HG02610 (cell line): ENCODE results near the gene SLC13A4.
"Not testable (repeated sequence)": the region's sequence is repeated elsewhere in the genome, so short reads cannot be mapped to it uniquely, and the experiment has no call there.

Source experiments
- ATAC-seq: cut with Tn5 transposase; IDR thresholded peaks from one replicate; pipeline ENCODE4 v1.9.1; 2021; ENCODE audit warnings: mild to moderate bottlenecking, moderate library complexity; ENCODE audit not compliant: unreplicated experiment

Gene SLC13A4

DNA sequence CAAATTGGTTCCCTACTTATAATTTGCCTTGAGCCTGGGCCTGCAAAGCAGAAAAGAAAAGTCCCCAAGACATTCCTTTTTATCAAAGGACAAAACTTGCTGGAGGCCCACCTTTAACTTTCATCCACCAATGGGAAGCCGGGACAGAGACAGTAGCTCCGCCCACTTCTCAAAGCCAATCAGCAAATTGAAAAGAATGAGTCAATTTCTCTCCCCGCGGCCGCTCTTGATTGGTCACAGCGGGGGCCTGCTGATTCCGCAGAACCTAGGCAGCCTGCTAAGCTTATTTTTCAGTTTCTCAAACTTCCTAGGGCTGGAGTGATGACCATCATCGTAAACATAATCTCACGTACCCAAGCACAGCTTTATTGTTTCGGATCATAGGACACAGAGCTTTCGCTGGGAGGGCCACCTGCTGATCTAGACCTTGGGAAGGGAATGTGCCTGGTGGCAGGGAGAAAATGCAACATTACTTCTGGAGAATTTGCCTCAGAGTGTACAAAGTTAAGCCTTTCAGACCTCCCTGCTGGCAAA lies at the start of gene SLC13A4:
SLC13A4 (minus strand) TSS at position 51 of the 534 bp plus-strand sequence. CDS start 690 bp downstream, outside the sequence.
- no peak for ATAC-seq

- not testable (repeated sequence) for ATAC-seq
Measured at GRCh38 chr7:135775915-135776314, 47.9 kb upstream of the SLC13A4 start.

GRCh38 chr7:135775230-135775629 lies 47.2 kb upstream of the SLC13A4 start:
- ATAC-seq: no peak

GRCh38 chr7:135774284-135774683 lies 46.3 kb upstream of the SLC13A4 start:
- no peak for ATAC-seq

GRCh38 chr7:135773464-135773863 lies 45.5 kb upstream of the SLC13A4 start:
- no peak for ATAC-seq

- ATAC-seq: no peak
Measured at GRCh38 chr7:135772639-135773222, 44.7 kb upstream of the SLC13A4 start.

- no peak for ATAC-seq
Measured at GRCh38 chr7:135771961-135772638, 44.1 kb upstream of the SLC13A4 start.

GRCh38 chr7:135771051-135771450 lies 43.1 kb upstream of the SLC13A4 start:
- ATAC-seq: no peak

- no peak for ATAC-seq
Measured at GRCh38 chr7:135770139-135770710, 42.2 kb upstream of the SLC13A4 start.

DNA sequence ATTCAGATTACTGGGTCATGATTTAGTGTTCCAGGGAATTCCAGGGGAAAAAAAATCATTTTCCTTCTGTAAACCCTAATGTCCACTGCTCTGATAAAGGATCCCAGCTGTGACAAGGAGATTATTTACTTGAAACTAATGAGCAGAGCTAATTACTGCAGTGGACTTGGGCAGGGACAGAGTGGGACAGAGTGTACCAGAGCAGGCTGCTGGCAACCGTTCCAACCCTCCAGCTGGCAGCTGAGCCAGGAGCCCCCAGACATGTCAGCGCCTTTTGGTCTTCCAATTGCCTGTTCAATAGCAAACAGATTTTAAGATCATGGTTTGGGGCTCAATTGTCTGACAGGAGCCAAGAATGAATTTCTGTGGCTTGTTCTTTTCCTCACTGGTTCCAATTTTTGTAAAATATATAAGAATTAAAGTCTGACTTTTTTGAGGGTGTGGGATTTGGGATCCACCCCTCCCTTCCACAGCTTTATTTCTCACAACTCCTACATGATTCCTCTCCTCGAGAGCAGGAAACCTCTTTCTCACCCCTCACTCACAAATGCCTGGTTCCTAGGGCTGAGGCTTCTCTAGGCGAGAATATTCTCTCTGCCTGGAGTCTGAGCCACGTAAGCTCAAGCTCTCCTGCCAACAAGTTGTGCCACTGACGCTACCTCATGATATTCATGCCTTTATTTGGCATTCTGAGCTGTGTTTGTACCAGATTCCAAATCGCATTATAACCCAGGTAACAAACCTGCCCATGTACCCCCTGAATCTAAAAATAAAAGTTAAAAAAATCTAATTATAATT lies 41.2 kb upstream of the SLC13A4 start:
- ATAC-seq: no peak

GRCh38 chr7:135768467-135768866 lies 40.5 kb upstream of the SLC13A4 start:
- no peak for ATAC-seq

DNA sequence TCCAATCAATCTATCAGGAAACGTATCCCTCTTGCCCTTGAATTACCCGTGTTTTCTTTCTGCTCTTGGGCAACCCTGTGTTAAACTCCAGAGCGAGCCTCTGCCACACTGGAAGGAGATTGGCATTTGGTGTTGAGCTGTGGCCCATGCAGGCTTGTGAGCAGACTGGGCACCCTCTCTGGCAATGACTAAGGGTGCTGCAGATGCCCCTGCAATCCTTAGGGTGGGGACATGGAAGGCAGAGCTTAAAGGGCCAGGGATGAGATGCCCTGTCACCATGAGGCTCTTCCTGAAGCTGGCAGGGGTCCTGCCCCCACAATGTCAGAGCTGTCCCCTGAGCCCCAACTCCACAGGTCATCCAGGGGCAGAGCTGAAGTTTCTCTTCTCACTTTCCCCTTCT lies 40.1 kb upstream of the SLC13A4 start:
- ATAC-seq: no peak

DNA sequence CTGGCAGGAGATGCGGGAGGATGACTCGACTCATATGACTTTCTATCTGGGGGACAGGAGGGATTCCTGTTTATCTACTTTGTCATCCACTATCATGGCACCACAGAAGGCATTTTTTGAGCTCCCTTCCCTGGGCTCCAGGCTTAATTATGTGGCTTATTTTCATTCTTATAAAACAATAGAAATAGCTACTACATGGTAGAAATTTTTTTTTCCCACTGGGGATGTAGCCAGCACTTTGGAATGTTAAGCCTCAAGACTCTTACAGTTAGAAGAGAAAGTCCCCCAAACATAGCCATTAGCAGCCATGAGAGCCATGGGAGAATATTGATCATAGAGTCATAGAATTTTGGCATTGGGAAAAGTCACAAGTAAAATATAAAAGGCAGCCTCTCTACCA lies 35.3 kb upstream of the SLC13A4 start:
- no peak for ATAC-seq

DNA sequence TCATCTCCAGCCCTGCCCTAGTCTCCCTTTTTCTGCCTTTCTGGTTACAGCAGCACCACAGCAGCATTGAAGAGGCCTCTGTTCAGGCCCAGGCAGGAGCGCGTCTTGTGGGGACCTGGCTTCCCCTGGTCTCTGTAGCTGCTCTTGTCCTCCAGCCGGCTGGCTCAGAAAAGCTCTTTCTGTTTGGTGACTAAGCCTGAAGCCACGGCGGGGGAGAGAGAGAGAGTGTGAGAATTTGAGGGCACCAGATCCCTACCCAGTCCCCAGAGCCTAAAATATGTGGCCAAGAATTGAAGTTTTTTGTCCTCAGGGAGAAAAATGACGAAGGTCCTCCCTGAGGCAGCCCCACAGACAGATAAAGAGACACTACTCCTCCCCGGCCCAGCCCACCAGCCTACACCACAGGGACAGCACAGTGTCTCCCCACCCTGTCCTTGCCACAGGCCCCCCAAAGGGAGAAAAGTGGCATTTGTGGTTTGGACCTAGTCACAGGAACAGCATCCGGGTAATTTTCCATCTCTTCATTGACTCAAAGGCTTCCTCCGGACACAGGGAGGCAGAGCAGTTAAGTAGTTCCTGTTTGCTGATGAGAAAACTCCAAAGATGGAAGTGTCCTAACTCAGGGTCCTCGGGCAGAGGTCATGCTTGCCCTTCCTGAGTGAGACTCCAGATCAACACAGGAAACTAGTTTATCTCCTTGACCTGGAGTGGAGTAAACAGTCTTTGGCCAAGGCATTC lies 33.9 kb upstream of the SLC13A4 start:
- ATAC-seq: no peak

DNA sequence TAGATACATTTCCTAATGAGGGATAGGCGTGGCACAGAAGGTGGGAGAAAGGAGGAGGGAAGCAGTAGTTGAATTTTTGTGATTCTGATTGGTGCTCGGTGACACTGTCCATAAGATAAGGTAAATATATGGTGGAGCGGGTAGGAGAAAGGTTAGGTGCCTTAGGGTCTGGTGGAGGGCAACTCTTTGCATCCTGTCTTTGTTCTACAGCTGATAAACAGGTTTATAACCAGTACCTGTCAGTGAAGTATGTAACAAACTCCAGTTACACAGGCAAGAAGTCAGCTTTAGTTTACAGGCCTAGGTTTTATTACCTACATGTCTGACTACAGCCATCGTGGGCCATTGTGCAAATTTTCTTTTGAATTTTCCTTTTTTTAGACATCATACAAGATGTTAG lies 31.5 kb upstream of the SLC13A4 start:
- ATAC-seq: no peak

DNA sequence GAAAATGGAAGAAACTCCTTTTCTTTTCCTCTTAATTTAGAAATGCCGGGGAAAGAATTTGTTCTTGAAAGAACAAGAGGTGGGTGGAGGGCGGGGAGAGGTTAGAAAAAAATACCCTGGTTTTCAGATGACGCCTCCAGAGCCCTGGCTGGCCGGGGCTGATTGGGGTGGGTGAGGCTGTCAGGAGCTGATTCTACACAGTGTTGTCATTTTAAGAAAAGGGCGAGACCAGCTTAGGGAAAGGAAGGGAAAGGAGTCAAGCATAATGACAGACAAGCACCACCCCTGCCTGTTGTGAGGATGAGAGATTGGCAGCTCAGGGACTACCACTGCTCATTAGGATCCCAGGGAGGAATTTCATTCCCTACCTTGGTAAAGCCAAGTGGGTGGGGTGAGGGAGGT lies 30.5 kb upstream of the SLC13A4 start:
- ATAC-seq: no peak

GRCh38 chr7:135757719-135758411 lies 29.9 kb upstream of the SLC13A4 start:
- no peak for ATAC-seq

DNA sequence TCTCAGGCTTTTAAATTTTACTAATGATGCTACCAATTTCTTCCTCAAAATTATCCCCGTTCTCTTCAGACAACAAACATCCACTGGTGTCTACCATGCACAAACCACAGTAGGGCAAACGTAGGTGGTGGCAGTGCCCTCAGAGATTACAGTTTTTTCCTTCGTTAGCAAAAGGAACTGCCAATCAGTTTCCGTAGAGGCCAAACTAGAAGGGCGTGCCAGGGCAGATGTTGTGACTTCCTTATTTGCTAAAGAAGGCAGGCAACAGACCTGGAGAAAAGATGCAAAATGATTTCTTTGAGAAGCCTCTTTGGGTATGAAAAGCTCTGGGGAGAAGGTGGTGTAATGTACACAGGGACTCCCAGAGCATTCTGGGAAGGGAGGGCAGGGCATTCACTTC lies 28.2 kb upstream of the SLC13A4 start:
- ATAC-seq: no peak

DNA sequence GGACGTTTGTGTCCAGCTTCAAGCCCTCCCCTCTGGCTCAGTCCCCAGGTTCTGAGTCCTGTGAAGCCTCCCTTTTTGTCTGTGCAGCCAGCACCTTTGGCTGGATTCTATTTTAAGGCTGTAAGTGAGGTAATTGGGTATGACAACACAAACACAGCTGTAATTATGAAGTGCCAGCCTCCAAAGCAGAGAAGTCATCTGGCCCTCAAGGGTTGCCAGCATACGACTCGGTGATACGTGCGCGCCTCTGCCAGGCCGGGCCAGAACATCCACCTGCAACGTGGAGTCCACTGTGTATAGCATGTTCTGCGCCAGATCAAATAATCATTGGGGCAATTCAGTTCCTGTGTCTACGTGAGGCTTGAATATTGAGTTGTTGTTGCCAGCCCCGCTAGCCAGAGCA lies 27.4 kb upstream of the SLC13A4 start:
- no peak for ATAC-seq
